Heart right ventricle (tissue), 16 donors: ENCODE data around the gene TMOD1. TPM values are rescaled to one million over a fixed set of nuclear protein-coding genes. Genes with fewer than 3 reads are reported as not detected.

Source experiments
- ATAC-seq, 8 donors: fragments of 200-7000 bp; cut with Tn5 transposase; one replicate each; pipeline ENCODE4 v1.9.1; 2020; ENCODE audit warnings: mild to moderate bottlenecking in 8 of 8, moderate library complexity in 8 of 8, moderate number of reproducible peaks in 1 of 8
- DNase-seq, 2 donors: peaks; one replicate each; pipeline ENCODE4 v3.0.0-alpha.2; 2020
- H3K27ac ChIP-seq, 10 donors: fragments of 200-600 bp; sonication (generic) in 2 of 10; one replicate each; pipeline versions ENCODE4 v1.5.0 to v1.8.0; 2020 to 2022; ENCODE audit warnings: mild to moderate bottlenecking in 3 of 10
- H3K27me3 ChIP-seq, 7 donors: fragments of 200-600 bp; one replicate each; pipeline ENCODE4 v1.8.0; 2021 to 2022; ENCODE audit warnings: mild to moderate bottlenecking in 2 of 7
- H3K36me3 ChIP-seq, 9 donors: fragments of 200-600 bp; sonication (generic) in 1 of 9; one replicate each; pipeline versions ENCODE4 v1.5.0 to v1.8.0; 2020 to 2022; ENCODE audit warnings: mild to moderate bottlenecking in 2 of 9
- H3K4me1 ChIP-seq, 9 donors: fragments of 200-600 bp; sonication (generic) in 1 of 9; one replicate each; pipeline versions ENCODE4 v1.5.0 to v1.8.0; 2020 to 2022; ENCODE audit warnings: mild to moderate bottlenecking in 4 of 9
- H3K4me3 ChIP-seq, 10 donors: fragments of 200-600 bp; sonication (generic) in 2 of 10; one replicate each; pipeline versions ENCODE4 v1.5.0 to v1.8.0; 2020 to 2022; ENCODE audit warnings: mild to moderate bottlenecking in 7 of 10, moderate library complexity in 2 of 10
- H3K9me3 ChIP-seq, 11 donors: fragments of 200-600 bp in 10 of 11; sonication (generic) in 2 of 11; one replicate each; pipeline versions ENCODE4 v1.5.0 to v1.8.0; 2013 to 2022; ENCODE audit warnings: mild to moderate bottlenecking in 2 of 11, control low read depth in 1 of 11, moderate library complexity in 1 of 11
- CTCF ChIP-seq, 9 donors: fragments of 200-600 bp; sonication (generic) in 2 of 9; IDR thresholded peaks; one replicate each; pipeline versions ENCODE4 v1.5.0 to v1.8.0; 2021 to 2022; ENCODE audit warnings: antibody characterized with exemption in 9 of 9, mild to moderate bottlenecking in 5 of 9, moderate library complexity in 1 of 9
- WGBS, 2 donors: extraction: QIAGEN DNeasy Blood & Tissue Kit; methylation state at CpG; one replicate each; pipeline ENCODE4 v1.1.7; 2013; ENCODE audit warnings: inconsistent platforms in 1 of 2; 5-methylcytosine and 5-hydroxymethylcytosine counted together
- intact Hi-C, 10 donors: fragments of 100-400 bp; cut with DNase I; formaldehyde crosslinking; loops; one replicate each; pipeline versions ENCODE4 v1.11.1 to v1.14.2; 2022
- polyA plus RNA-seq, 2 donors: library from polyadenylated mRNA; stranded (reverse); fragments of 200-250 nt; gene quantifications; one replicate each; pipeline ENCODE4 v1.2.3, GENCODE V29; 2013
- total RNA-seq, 10 donors: library from RNA; stranded (reverse); fragmentation: NEBNext Ultra II Directional in 3 of 10; extraction: Animal tissue kit (Norgen Biotek cat#: 25700) in 3 of 10; gene quantifications; one replicate each; pipeline versions ENCODE4 v1.2.1 to v1.2.4, GENCODE V29; 2021 to 2023
- donor health status: Arrhythmogenic right ventricular cardiomyopathy.
- donor health status: ischemic (EF 13 %, LVEDD 7.1; RV severe dilation, severe dysfunction).
- donor health status: healthy with polysubstance abuse.
- donor health status: DM: no; HTN: yes; CAD: no.
- donor health status: DM: no; HTN: no; CAD: no.
- donor health status: ischemic (EF 25% LVEDD 6.9; RV normal size, moderate dysfunction).
- donor health status: ischemic (EF 25% LVEDD 5.7; RV mildly dilated, moderate dysfunction).
- donor health status: healthy.
- donor health status: DM: yes; HTN: yes; CAD: no.
- donor health status: Ischemic cardiomyopathy.
- donor health status: ischemic (EF 35%, LVEDD 5.7; RV mildly dilated, moderate dysfunction).
- donor health status: nonischemic (EF 11% LVEDD 7.7; RV severe dilation, severe dysfunction).
- donor health status: DM: yes; HTN: yes; CAD: no.
- donor health status: PGD.
- donor health status: ischemic (EF 29% LVEDD 5.4; RV normal size, mild dysfunction).
- donor health status: nonischemic (EF 23%, LVEDD 6.1; RV moderate dilation, normal function).

Gene TMOD1
- total and polyA plus RNA-seq, 12 donors, result 83.7 to 203 (median 176) TPM

- no peaks in the 10 kb centered on the region for H3K27me3 ChIP-seq
- DNase-seq (no peak), ATAC-seq (no peak)
- no peak for TF ChIP-seq CTCF (IDR thresholded peaks at IDR 0.05)
- no peak overlapping the region for H3K27ac ChIP-seq
- peaks cover 0 to 2% (median 0%) of the 10 kb centered on the region in 9 donors for H3K4me1 ChIP-seq
- no peaks in the 10 kb centered on the region for H3K9me3 ChIP-seq
- no peak overlapping the region for H3K4me3 ChIP-seq
- intact Hi-C loops, result no loop called here
- peaks cover 0 to 100% (median 46%) of the 10 kb centered on the region in 9 donors for H3K36me3 ChIP-seq
These were observed 144.3 kb downstream of the TMOD1 start for GRCh38 chr9:97645720-97646119.

GRCh38 chr9:97647996-97648395 is 146.5 kb downstream of the TMOD1 start:
- no peaks in the 10 kb centered on the region for H3K9me3 ChIP-seq
- peaks cover 0 to 100% (median 50%) of the 10 kb centered on the region in 9 donors for H3K36me3 ChIP-seq
- no peak for TF ChIP-seq CTCF (IDR thresholded peaks at IDR 0.05)
- H3K27me3 ChIP-seq, result no peaks in the 10 kb centered on the region
- H3K4me3 ChIP-seq, result no peak overlapping the region
- intact Hi-C loops, result no loop called here
- H3K4me1 ChIP-seq, result peaks cover 0 to 14% (median 0%) of the 10 kb centered on the region in 9 donors
- 79 to 84% methylated on average over 5 of the region's 5 CpGs for WGBS, 2 donors
- DNase-seq (no peak), ATAC-seq (no peak)
- no peak overlapping the region for H3K27ac ChIP-seq

Other genes with a start within 250 kb of the TMOD1 start
- 1 to 10 TPM; 1.4 to 4.6 (median 2.9) TPM for gene CCDC180, start 194.0 kb upstream of the TMOD1 start, total RNA-seq
- 1 to 10 TPM in 1 of 2 donors, under 1 TPM in 1; 0.75 to 9.6 TPM for gene CCDC180, start 194.0 kb upstream of the TMOD1 start, polyA plus RNA-seq
- gene TDRD7, start 89.6 kb upstream of the TMOD1 start, total RNA-seq, result 10 to 100 TPM in 1 of 10 donors, 1 to 10 TPM in 9; 7.1 to 12.8 (median 8.4) TPM
- gene TDRD7, start 89.6 kb upstream of the TMOD1 start, polyA plus RNA-seq, result 1 to 10 TPM; 4.0 to 4.7 TPM
- 10 to 100 TPM; 19.8 to 29.4 (median 23.4) TPM for gene TSTD2, start 131.7 kb downstream of the TMOD1 start, total RNA-seq
- 10 to 100 TPM in 1 of 2 donors, 1 to 10 TPM in 1; 8.5 to 22.3 TPM for gene TSTD2, start 131.7 kb downstream of the TMOD1 start, polyA plus RNA-seq
- 10 to 100 TPM; 11.8 to 20.4 (median 15.9) TPM for gene NCBP1, start 132.2 kb downstream of the TMOD1 start, total RNA-seq
- 1 to 10 TPM; 6.6 to 9.0 TPM for gene NCBP1, start 132.2 kb downstream of the TMOD1 start, polyA plus RNA-seq
- gene XPA, start 195.7 kb downstream of the TMOD1 start, total RNA-seq, result 10 to 100 TPM in 3 of 10 donors, 1 to 10 TPM in 7; 7.9 to 13.7 (median 9.3) TPM
- 1 to 10 TPM; 5.7 to 6.9 TPM for gene XPA, start 195.7 kb downstream of the TMOD1 start, polyA plus RNA-seq